KMS-11 (cell line): ENCODE results near the gene FAM3B.

ENCODE experiments used
- H2AFZ ChIP-seq: fragments of 200-600 bp; sonication (generic); 2 replicates; pipeline ENCODE4 v1.6.1; 2016; ENCODE audit warnings: antibody characterized with exemption, mixed run types, low read depth
- H3K27ac ChIP-seq: fragments of 200-600 bp; sonication (generic); 2 replicates; pipeline ENCODE4 v1.6.1; 2016; ENCODE audit warnings: mild to moderate bottlenecking, mixed run types
- H3K27me3 ChIP-seq: fragments of 200-600 bp; sonication (generic); 2 replicates; pipeline ENCODE4 v1.6.1; 2017; ENCODE audit warnings: mild to moderate bottlenecking, low read depth, mixed run types, moderate library complexity; ENCODE audit not compliant: insufficient read depth
- H3K36me3 ChIP-seq: fragments of 200-600 bp; sonication (generic); 2 replicates; pipeline ENCODE4 v1.6.1; 2017; ENCODE audit warnings: mild to moderate bottlenecking, mixed run types; ENCODE audit not compliant: insufficient read depth
- H3K4me1 ChIP-seq: fragments of 200-600 bp; sonication (generic); 2 replicates; pipeline ENCODE4 v1.6.1; 2016; ENCODE audit warnings: mild to moderate bottlenecking, low read depth, mixed run types; ENCODE audit not compliant: poor library complexity, severe bottlenecking
- H3K4me2 ChIP-seq: fragments of 200-600 bp; sonication (generic); 2 replicates; pipeline ENCODE4 v1.7.0; 2016; ENCODE audit warnings: mild to moderate bottlenecking, mixed run types
- H3K4me3 ChIP-seq: fragments of 200-600 bp; sonication (generic); IDR thresholded peaks from 2 replicates; pipeline ENCODE4 v1.6.1; 2017; ENCODE audit warnings: low read depth, low read length, mixed read lengths; ENCODE audit not compliant: insufficient read depth
- H3K79me2 ChIP-seq: fragments of 200-600 bp; sonication (generic); 2 replicates; pipeline ENCODE4 v1.6.1; 2016; ENCODE audit warnings: low read depth, mixed run types; ENCODE audit not compliant: insufficient read depth
- H3K9ac ChIP-seq: fragments of 200-600 bp; sonication (generic); 2 replicates; pipeline ENCODE4 v1.6.1; 2016; ENCODE audit warnings: mild to moderate bottlenecking, mixed run types
- H4K20me1 ChIP-seq: fragments of 200-600 bp; sonication (generic); 2 replicates; pipeline ENCODE4 v1.6.1; 2016; ENCODE audit warnings: mild to moderate bottlenecking, mixed run types; ENCODE audit not compliant: insufficient read depth
- TF ChIP-seq, protein P1 (sequence below): fragments of 200-600 bp; sonication (generic); conservative IDR thresholded peaks from 2 replicates; pipeline ENCODE4 v1.6.1; 2017; ENCODE audit warnings: low read depth, mild to moderate bottlenecking, antibody characterized with exemption, low read length, moderate library complexity, mixed read lengths

FAM3B gene

DNA sequence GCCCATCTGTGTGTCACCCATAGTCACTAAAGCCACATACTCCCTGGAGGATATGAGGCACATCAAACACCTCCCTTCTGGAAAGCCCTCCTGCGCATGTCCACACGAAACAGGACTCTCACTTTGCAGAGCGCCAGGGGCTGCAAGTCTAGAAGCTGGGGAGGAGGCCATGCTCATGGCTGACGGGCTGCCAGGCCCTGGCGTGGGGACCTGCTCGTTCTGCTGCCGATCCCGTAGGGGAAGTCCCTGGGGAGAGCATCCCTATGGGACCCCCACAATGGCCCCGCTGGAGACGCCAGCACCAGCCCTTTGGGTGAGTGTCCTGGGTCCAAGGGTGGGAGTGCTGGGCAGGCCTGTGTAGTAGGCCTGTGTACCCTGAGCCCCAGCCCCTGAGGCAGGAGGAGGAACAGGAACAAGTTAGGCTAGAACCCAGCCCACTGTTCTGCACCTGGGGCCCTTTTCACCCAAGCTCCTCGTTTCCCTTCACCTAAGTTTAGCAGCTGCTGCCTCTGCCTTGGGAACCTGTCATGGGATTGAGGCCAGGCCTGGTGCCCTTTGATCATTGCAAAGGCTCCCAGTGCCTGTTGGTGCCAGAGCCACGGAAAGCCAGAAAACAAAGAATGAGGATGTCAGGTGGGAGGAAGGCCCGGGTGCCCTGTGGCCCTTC is 9.9 kb downstream of the FAM3B start:
- Histone ChIP-seq H3K27ac (no peak overlapping the region), H2AFZ (no peak overlapping the region), H3K4me1 (peaks cover 20% of the 10 kb centered on the region), H3K27me3 (no peaks in the 10 kb centered on the region), H3K79me2 (no peaks in the 10 kb centered on the region), H4K20me1 (no peaks in the 10 kb centered on the region), H3K36me3 (no peaks in the 10 kb centered on the region), H3K4me3 (no peak overlapping the region), H3K9ac (no peak overlapping the region), H3K4me2 (no peak overlapping the region)
- TF ChIP-seq, protein P1, sequence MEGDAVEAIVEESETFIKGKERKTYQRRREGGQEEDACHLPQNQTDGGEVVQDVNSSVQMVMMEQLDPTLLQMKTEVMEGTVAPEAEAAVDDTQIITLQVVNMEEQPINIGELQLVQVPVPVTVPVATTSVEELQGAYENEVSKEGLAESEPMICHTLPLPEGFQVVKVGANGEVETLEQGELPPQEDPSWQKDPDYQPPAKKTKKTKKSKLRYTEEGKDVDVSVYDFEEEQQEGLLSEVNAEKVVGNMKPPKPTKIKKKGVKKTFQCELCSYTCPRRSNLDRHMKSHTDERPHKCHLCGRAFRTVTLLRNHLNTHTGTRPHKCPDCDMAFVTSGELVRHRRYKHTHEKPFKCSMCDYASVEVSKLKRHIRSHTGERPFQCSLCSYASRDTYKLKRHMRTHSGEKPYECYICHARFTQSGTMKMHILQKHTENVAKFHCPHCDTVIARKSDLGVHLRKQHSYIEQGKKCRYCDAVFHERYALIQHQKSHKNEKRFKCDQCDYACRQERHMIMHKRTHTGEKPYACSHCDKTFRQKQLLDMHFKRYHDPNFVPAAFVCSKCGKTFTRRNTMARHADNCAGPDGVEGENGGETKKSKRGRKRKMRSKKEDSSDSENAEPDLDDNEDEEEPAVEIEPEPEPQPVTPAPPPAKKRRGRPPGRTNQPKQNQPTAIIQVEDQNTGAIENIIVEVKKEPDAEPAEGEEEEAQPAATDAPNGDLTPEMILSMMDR: no peak

DNA sequence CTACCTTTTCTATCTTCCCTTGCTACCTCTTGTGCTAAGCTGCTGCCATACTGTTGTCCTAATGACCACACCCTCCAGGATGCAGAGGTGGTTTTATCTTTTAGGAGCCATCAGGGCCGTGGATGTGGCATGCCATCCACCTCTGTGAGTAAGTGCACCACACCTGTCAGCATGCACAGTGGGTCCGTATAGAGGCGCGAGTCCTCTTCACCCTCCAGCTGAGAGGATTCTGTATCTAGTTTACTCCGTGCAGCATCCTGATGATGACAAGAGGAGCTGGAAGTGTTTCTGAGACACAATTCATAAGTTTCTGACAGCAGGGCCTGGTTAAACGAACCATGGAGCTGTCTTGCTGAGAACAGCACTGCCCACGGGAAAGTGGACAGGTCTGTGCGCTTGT is 11.2 kb downstream of the FAM3B start:
- Histone ChIP-seq H3K27ac (no peak overlapping the region), H2AFZ (no peak overlapping the region), H4K20me1 (no peaks in the 10 kb centered on the region), H3K36me3 (no peaks in the 10 kb centered on the region), H3K4me1 (peaks cover 8% of the 10 kb centered on the region), H3K9ac (no peak overlapping the region), H3K27me3 (no peaks in the 10 kb centered on the region), H3K4me2 (no peak overlapping the region), H3K79me2 (no peaks in the 10 kb centered on the region), H3K4me3 (no peak overlapping the region)
- TF ChIP-seq, protein P1: no peak

DNA sequence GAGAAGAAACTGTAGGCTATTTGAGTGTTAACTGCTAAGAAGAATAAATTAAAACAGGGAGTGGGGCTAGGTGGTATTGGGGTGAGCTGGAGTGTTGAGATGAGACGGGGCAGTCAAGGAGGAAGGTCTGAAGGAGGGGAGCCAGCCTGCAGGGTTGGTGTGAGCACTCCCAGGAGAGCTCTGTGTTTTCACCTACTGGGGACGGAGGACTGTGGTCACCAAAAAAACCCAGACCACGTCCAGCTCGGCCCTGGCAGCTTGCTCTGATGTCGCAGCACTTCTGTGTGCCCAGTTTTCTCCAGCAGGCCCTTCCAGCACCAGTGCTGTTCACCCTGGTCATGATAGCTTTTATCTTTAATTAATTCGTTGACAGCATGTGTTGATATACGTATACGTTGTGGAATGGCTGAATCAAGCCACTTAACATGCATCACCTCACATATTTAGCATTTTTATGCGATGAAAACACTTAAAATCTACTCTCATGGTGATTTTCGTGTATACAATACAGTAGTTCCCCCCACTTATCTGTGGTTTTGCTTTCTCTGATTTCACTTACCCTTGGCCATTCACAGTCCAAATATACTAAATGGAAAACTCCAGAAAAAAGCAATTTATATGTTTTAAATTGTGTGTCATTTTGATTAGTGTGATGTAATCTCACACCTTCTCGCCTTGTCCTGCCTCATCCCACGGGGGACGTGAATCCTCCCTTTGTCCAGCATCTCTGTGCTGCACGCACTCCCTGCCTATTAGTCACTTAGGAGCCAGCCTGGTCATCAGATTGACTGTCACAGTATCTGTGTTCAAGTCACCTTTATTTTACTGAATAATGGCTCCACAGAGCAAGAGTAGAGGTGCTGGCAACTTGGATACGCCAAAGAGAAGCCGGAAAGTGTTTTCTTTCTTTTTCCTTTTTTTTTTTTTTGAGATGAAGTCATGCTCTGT is 12.3 kb downstream of the FAM3B start:
- Histone ChIP-seq H3K4me2 (no peak overlapping the region), H3K9ac (no peak overlapping the region), H3K4me1 (no peaks in the 10 kb centered on the region), H2AFZ (no peak overlapping the region), H3K36me3 (no peaks in the 10 kb centered on the region), H4K20me1 (no peaks in the 10 kb centered on the region), H3K27ac (no peak overlapping the region), H3K27me3 (no peaks in the 10 kb centered on the region), H3K4me3 (no peak overlapping the region), H3K79me2 (no peaks in the 10 kb centered on the region)
- TF ChIP-seq, protein P1: no peak

DNA sequence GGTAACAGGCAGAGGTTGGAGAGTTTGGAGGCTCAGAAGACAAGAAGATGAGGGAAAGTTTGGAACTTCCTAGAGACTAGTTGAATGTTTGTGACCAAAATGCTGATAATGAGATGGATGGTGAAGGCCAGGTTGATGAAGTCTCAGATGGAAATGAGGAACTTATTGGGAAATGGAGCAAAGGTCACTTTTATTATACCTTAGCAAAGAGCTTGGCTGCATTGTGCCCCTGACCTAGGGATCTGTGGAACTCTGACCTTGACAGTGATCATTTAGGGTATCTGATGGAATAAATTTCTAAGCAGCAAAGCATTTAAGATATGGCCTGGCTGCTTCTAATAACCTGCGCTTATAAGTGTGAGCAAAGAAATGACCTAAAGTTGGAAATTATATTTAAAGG is 17.2 kb downstream of the FAM3B start:
- Histone ChIP-seq H3K27me3 (no peaks in the 10 kb centered on the region), H3K27ac (no peak overlapping the region), H3K36me3 (no peaks in the 10 kb centered on the region), H2AFZ (no peak overlapping the region), H3K9ac (no peak overlapping the region), H4K20me1 (no peaks in the 10 kb centered on the region), H3K4me1 (no peaks in the 10 kb centered on the region), H3K4me3 (no peak overlapping the region), H3K4me2 (no peak overlapping the region), H3K79me2 (no peaks in the 10 kb centered on the region)
- TF ChIP-seq, protein P1: no peak
